ENCODE data around the gene CUL7.

CUL7 gene

DNA sequence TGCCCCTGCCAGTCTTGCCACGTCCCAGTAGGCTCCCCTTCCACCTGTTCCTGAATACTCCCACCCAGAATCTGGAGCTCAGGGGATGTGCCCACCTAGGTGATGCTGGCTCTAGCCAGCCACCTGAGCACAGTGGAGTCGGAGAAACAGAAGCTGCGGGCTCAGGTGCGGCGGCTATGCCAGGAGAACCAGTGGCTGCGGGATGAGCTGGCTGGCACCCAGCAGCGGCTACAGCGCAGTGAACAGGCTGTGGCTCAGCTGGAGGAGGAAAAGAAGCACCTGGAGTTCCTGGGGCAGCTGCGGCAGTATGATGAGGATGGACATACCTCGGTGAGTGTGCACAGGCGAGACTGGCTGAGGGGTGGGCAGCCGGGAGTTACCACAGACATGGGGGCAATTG is 9.2 kb upstream of the CUL7 start:
- no peak for DNase-seq (ENCODE audit: low spot score)
- no peaks in the 10 kb centered on the region for H3K27me3 Mint-ChIP-seq (ENCODE audit: low read depth)
- no peaks in the 10 kb centered on the region for H3K9me3 Mint-ChIP-seq
- peaks cover 21% of the 10 kb centered on the region for H3K4me1 Mint-ChIP-seq (ENCODE audit: low read depth)
- no peak overlapping the region for H3K27ac Mint-ChIP-seq
- H3K36me3 Mint-ChIP-seq (ENCODE audit: low read depth), result peaks cover 4% of the 10 kb centered on the region
- no peak overlapping the region for H3K4me3 Mint-ChIP-seq

DNA sequence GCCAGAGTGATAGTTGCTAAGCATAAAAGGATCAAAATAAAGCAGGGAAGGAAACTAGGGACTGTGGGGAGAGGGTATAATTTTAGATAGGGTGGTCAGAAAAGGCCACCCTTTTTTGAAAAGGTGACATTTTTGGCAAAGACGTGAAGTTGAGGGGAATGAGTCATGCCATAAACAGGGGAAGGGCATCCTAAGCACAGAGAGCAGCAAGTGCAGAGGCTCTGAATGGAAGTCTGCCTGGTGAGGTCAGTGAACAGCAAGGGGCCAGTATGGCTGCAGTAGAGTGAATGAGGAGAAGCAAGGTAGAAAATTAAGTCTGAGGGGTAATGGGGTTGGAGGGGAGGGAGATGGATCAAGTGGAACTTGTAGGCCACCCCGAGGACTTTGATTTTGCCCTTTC is 8.2 kb upstream of the CUL7 start:
- peaks cover 5% of the 10 kb centered on the region for H3K36me3 Mint-ChIP-seq (ENCODE audit: low read depth)
- no peak for DNase-seq (ENCODE audit: low spot score)
- H3K4me1 Mint-ChIP-seq (ENCODE audit: low read depth), result peaks cover 24% of the 10 kb centered on the region
- no peaks in the 10 kb centered on the region for H3K9me3 Mint-ChIP-seq
- no peak overlapping the region for H3K27ac Mint-ChIP-seq
- H3K4me3 Mint-ChIP-seq, result no peak overlapping the region
- H3K27me3 Mint-ChIP-seq (ENCODE audit: low read depth), result no peaks in the 10 kb centered on the region

DNA sequence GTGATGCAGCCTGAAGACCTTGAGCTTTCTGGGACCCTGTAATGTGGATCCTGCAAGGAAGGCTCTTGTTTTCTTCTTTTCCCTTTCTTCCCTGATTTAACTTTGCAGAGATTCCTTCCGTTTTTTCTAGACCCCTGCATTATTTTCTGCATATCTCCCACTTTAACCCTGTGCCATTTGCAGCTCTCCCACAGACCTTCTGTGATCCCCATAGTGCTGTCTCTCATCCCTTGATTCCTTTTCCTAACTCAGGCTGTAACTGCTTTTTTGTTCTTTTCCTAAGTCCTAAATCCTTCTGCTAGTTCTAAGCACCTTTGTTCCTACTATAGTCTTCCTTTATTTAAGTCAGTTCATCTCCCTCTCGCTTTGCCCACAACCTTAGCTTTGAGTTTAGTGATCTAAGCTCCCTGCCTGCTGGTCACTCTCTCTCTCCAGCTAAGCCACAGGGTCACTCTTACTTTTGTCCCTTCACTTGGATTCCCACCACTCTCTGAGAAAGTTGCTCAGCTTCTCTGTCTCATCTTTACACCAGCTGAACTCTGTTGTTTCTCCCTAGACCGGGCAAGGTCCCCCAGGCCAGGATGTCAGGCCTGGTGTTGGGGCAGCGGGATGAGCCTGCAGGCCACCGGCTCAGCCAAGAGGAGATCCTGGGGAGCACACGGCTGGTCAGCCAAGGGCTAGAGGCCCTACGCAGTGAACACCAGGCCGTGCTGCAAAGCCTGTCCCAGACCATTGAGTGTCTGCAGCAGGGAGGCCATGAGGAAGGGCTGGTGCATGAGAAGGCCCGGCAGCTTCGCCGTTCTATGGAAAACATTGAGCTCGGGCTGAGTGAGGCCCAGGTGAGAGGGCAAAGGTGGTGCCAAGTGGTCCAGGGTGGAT is 7.3 kb upstream of the CUL7 start:
- DNase-seq (ENCODE audit: low spot score), result no peak
- Mint-ChIP-seq H3K36me3 (ENCODE audit: low read depth) (peaks cover 8% of the 10 kb centered on the region), H3K4me1 (ENCODE audit: low read depth) (peaks cover 24% of the 10 kb centered on the region), H3K9me3 (no peaks in the 10 kb centered on the region), H3K27ac (peak overlapping the region; percentile 65), H3K27me3 (ENCODE audit: low read depth) (no peaks in the 10 kb centered on the region), H3K4me3 (peak overlapping the region; percentile 97)

DNA sequence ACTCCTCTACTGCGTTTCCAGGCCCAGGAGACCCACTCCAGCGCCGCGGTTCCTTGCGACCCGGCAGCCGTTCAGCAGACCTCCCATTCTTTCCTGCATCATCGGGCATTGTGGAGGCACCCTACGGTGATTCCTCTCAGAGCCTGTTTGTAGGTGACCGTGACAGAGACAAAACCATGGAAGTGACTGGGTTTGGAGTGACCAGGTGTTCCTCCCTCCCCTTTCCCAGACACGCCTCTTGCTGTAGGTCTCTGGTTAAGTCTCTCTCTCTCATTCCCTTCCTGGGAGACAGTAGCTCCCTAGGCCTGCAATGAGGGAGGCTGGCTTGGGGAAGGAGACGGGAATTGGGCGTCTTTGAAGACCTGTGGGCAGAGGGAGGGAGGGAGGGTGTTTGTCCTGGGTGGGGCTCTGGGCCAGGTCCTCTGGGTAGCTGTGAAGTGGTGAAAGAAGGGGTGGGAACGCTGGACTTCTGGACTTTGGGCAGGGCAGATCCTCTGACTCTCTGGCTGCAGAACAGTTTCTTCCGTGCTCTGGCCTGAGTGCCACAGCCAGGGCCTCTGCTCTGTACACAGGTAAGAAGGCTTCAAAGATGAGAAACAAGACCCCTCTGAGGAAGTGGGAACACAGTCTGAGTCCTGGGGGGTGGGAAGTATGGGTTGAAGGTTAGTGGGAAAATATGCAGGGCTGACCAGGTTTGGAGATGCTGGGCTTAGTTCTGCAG is 6.5 kb upstream of the CUL7 start:
- H3K9me3 Mint-ChIP-seq, result no peaks in the 10 kb centered on the region
- H3K4me1 Mint-ChIP-seq (ENCODE audit: low read depth), result peaks cover 24% of the 10 kb centered on the region
- no peak for DNase-seq (ENCODE audit: low spot score)
- H3K4me3 Mint-ChIP-seq, result peak overlapping the region; percentile 97
- peaks cover 15% of the 10 kb centered on the region for H3K36me3 Mint-ChIP-seq (ENCODE audit: low read depth)
- no peaks in the 10 kb centered on the region for H3K27me3 Mint-ChIP-seq (ENCODE audit: low read depth)
- H3K27ac Mint-ChIP-seq, result peak overlapping the region; percentile 98

DNA sequence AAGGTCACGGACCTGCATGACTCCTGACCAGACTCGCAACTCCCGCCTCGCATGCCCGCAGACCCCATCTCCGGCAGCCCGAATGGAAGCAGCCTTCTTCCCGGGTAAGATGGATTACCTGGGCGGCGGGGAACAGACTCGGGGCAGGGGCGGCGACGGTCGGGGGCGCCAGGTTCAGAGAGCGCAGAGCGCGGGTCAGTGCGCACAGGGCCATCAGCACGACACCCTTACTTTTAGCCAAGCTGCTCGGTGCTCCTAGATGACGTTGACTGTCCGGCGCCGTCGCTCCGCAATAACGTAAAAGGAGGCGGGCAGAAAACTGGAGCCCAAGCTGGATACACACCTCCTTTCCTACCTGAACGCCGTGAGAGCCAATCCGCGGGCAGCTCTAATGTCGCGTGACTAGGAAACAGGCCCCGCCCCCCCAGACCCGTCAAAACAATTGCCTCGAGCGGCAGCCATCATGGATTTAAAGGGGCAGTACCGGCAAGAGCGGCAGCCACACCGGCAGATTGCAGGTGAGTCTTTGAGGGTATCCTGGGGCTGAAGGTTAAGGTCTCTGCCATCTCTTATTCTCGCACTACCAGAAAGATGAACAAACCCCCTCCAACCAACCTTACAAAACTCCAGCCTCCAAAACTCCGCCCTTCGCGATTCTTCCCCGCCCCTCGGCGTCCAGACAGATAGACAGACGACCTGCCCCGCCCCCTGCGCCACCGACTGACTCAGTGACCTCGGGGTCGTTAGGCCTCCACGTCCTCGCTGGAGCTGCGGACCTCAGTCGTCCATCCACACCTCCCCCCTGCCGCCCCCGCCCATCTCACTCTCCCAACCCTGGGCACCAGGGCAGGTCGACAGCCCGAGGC is 5.8 kb upstream of the CUL7 start, which contains the start of the genes KLC4 and MRPL2:
KLC4 (plus strand) TSS at position 464 of the 866 bp plus-strand sequence. CDS start 1,705 bp downstream, outside the sequence.
MRPL2 (minus strand) TSS at position 267 of the 866 bp plus-strand sequence; CDS start at position 214, 53 bp downstream.
- peaks cover 24% of the 10 kb centered on the region for H3K4me1 Mint-ChIP-seq (ENCODE audit: low read depth)

DNA sequence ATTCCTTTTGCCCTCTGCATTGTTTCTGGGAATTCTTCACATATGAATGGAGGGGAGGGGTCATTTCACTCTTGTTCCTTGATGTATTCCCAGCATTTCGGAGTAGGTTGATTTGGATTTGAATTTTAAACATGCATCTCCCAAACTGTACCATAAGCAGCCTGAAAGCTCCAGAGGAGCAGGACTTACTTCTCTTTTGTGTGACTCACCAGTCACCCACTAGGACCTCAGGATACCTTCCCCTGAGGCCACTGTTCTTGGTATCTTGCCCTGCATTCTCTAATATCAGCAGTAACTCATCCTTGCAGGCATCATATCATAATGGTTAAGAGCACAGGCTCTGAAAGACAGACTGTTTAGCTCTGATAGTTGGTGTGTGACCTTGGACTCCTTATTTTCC is 4.9 kb upstream of the CUL7 start:
- DNase-seq (ENCODE audit: low spot score), result no peak
- H3K9me3 Mint-ChIP-seq, result no peaks in the 10 kb centered on the region
- H3K27me3 Mint-ChIP-seq (ENCODE audit: low read depth), result no peaks in the 10 kb centered on the region
- H3K27ac Mint-ChIP-seq, result peak overlapping the region; percentile 98
- peaks cover 18% of the 10 kb centered on the region for H3K36me3 Mint-ChIP-seq (ENCODE audit: low read depth)
- H3K4me1 Mint-ChIP-seq (ENCODE audit: low read depth), result peaks cover 30% of the 10 kb centered on the region
- H3K4me3 Mint-ChIP-seq, result peak overlapping the region; percentile 97

More for the DNA sequence above, 5.8 kb upstream of the CUL7 start, which contains the start of the genes KLC4 and MRPL2:
- DNase-seq (ENCODE audit: low spot score), result peak; percentile 98
- Mint-ChIP-seq H3K36me3 (ENCODE audit: low read depth) (peaks cover 15% of the 10 kb centered on the region), H3K27ac (peak within 1 kb of the TSS; percentile 98), H3K9me3 (no peaks in the 10 kb centered on the region), H3K4me3 (peak within 1 kb of the TSS; percentile 97), H3K27me3 (ENCODE audit: low read depth) (no peaks in the 10 kb centered on the region)

DNA sequence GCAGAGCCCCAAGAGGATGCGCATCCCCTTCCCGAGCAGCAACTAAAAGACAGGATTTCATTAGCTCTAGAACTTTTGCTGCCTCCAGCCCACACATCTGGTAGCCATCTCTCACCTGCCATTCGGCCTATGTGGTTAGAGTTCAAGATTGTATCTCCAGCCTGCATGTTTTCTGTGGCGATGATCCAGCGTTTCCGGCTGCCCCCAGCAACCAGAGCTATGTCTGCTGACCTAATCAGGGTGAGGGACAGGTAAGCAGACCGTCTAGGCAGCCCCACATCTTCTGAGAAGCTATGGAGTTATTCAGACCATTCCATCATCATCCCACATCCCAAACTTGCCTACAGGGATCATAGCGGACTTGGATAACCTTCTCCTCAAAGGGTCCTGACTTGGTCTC is 2.3 kb upstream of the CUL7 start:
- Mint-ChIP-seq H3K9me3 (no peaks in the 10 kb centered on the region), H3K27ac (peak overlapping the region; percentile 11), H3K27me3 (ENCODE audit: low read depth) (no peaks in the 10 kb centered on the region), H3K36me3 (ENCODE audit: low read depth) (peaks cover 24% of the 10 kb centered on the region), H3K4me3 (no peak overlapping the region), H3K4me1 (ENCODE audit: low read depth) (peaks cover 46% of the 10 kb centered on the region)
- no peak for DNase-seq (ENCODE audit: low spot score)

DNA sequence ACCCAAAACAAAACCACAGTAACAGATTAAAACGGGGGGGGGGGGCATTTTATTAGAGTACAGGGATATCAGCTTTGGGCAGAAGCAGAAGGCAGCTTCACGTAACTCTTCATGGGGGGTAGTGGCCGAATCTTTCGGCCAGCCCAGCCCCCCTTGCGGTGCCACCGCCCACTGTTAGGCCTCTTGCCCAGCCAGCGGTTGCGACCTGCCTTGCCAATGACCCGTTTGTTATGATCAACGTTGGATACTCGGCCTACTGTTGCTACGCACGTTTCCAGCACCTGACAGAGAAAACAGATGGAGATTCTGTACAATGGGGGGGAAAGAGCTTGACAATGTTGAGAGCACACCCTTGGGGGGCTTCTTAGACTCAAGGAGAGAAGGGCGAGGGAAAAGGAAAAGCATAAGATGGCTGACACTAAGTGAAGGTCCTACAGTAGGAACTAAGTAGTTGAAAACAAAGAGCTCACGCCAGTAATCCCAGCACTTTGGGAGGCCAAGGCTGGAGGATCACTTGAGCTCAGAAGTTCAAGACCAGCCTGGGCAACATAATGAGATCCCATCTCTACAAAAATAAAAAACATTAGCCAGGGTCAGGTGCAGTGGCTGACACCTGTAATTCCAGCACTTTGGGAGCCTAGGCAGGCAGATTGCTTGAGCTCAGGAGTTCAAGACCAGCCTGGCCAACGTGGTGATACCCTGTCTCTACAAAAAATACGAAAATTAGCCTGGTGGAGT is 724 bp upstream of the CUL7 start:
- DNase-seq (ENCODE audit: low spot score), result no peak
- H3K4me3 Mint-ChIP-seq, result peak overlapping the region; percentile 99
- H3K4me1 Mint-ChIP-seq (ENCODE audit: low read depth), result peaks cover 43% of the 10 kb centered on the region
- H3K36me3 Mint-ChIP-seq (ENCODE audit: low read depth), result peaks cover 34% of the 10 kb centered on the region
- H3K27me3 Mint-ChIP-seq (ENCODE audit: low read depth), result no peaks in the 10 kb centered on the region
- H3K27ac Mint-ChIP-seq, result peak overlapping the region; percentile 99
- H3K9me3 Mint-ChIP-seq, result no peaks in the 10 kb centered on the region

DNA sequence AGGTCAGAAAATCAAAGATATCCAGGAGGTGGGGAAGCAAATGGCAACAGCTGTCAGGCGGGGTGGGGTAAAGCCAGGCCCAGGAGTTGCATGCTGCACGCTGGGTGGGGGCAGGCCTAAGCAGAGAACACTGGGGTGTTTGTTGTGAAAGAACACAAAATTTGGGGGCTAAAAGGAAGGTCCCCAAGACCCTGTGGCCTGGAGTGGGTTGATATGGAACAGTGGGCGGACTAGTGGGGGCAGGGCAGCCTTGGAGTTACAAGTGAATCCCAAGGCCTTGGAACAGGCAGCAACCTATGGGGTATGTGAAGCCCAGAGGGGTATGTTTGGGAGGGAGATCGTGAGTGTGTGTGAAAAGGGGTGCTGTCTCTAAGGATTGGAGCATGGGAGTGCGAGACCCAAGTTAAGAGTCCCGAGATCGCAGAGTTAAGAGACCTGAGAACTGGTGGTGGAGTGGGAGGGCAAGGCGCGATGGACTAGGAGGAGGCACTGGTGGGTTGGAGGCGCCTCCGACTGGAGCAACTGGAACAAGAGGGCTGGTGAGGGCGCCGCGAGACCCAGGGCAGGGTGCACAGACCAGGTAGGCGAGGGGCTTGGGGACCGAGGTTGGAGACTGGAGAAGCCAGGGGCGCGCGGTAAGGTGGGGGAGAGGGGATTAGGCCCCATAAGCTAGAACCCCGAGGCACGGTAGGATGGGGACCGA is 658 bp downstream of the CUL7 start:
- Mint-ChIP-seq H3K4me1 (ENCODE audit: low read depth) (peaks cover 33% of the 10 kb centered on the region), H3K4me3 (peak overlapping the region; percentile 99), H3K27me3 (ENCODE audit: low read depth) (no peaks in the 10 kb centered on the region), H3K36me3 (ENCODE audit: low read depth) (peaks cover 36% of the 10 kb centered on the region), H3K27ac (peak overlapping the region; percentile 99), H3K9me3 (no peaks in the 10 kb centered on the region)
- no peak for DNase-seq (ENCODE audit: low spot score)

DNA sequence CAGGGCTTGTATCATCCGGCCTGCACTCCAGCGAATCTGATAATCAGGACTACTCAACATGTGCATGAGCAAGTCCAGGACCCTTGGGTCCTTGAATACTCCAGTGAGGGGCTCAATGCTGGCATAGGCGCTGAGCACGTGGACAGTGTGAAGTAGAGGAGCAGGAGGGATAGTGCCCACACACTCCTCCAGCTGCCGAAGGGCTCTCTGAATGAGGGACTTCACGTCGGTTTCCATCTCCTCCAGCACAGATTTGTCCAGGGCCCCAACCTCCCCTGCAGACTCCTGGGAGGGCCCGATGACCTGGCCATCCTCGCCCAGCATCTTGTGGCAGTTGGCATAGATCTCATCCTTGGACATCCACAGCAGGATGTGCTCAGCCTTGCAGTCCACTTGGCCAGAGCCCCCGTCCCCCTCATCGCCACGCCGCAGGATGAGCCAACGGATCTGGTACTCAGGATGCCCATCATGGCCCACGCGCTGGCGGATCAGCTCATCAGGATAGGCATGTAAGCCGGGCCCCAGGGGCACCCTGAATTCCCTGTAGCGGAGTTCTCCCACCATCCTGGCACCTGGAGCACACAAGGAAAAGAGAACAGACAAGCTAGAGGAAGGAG is 1.3 kb downstream of the CUL7 start:
- Mint-ChIP-seq H3K9me3 (no peaks in the 10 kb centered on the region), H3K4me1 (ENCODE audit: low read depth) (peaks cover 29% of the 10 kb centered on the region)
- no peak for DNase-seq (ENCODE audit: low spot score)

DNA sequence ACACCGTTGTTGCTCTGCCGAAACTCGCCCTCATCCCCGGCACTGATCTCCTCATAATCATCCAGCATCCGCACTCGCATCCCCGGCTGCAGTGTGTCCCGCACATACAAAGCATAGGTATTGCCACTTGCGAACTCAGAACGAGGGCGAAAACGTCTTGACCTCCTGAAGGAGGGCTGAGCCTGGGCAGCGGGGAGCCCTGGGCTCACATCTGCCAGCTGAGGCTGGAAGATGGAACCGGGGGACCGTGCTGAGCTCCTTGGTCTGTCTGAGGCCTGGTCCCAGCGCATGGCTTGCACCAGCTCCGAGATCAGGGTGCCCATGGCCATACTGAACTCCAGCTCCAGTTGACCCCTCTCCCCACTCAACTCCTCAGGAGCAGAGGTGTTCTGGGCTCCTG is 2.7 kb downstream of the CUL7 start:
- H3K9me3 Mint-ChIP-seq, result no peaks in the 10 kb centered on the region
- H3K27me3 Mint-ChIP-seq (ENCODE audit: low read depth), result no peaks in the 10 kb centered on the region
- H3K27ac Mint-ChIP-seq, result peak overlapping the region; percentile 55
- peaks cover 29% of the 10 kb centered on the region for H3K4me1 Mint-ChIP-seq (ENCODE audit: low read depth)
- no peak for DNase-seq (ENCODE audit: low spot score)
- H3K4me3 Mint-ChIP-seq, result no peak overlapping the region
- peaks cover 32% of the 10 kb centered on the region for H3K36me3 Mint-ChIP-seq (ENCODE audit: low read depth)

More for the DNA sequence above, 1.3 kb downstream of the CUL7 start:
- peak overlapping the region; percentile 99 for H3K27ac Mint-ChIP-seq
- peaks cover 33% of the 10 kb centered on the region for H3K36me3 Mint-ChIP-seq (ENCODE audit: low read depth)
- no peaks in the 10 kb centered on the region for H3K27me3 Mint-ChIP-seq (ENCODE audit: low read depth)
- peak overlapping the region; percentile 99 for H3K4me3 Mint-ChIP-seq

DNA sequence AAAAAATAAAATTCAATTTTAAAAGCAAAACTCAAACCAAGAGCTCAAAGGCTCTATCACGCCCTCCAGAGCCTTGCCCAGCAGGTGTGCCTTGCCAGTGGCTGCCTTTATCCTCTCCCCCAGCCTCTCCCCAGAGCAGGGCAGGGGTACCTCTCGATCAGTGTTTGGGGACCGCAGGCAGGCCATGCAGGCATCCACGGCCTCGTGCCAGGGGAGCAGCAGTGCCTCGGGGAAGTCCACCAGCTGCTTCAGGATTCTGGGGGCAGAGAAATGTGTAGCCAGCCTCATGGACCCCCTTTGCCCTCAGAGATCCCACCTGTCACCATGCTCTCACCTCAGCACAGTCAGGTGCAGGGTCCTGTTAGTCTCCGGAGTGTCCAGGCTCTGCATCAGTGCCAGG is 5.7 kb downstream of the CUL7 start:
- Mint-ChIP-seq H3K4me3 (no peak overlapping the region), H3K27ac (no peak overlapping the region), H3K4me1 (ENCODE audit: low read depth) (peaks cover 20% of the 10 kb centered on the region), H3K36me3 (ENCODE audit: low read depth) (peaks cover 38% of the 10 kb centered on the region), H3K27me3 (ENCODE audit: low read depth) (no peaks in the 10 kb centered on the region), H3K9me3 (no peaks in the 10 kb centered on the region)
- no peak for DNase-seq (ENCODE audit: low spot score)

Data from T-helper 2 cell treated with Interferon-gamma antibody and Interleukin-4, amounts not matched to agents 5 μg/mL and 100 μg/mL, for 36 hours (primary cell).